ENCODE measurements around the gene PTPRR.

DNA sequence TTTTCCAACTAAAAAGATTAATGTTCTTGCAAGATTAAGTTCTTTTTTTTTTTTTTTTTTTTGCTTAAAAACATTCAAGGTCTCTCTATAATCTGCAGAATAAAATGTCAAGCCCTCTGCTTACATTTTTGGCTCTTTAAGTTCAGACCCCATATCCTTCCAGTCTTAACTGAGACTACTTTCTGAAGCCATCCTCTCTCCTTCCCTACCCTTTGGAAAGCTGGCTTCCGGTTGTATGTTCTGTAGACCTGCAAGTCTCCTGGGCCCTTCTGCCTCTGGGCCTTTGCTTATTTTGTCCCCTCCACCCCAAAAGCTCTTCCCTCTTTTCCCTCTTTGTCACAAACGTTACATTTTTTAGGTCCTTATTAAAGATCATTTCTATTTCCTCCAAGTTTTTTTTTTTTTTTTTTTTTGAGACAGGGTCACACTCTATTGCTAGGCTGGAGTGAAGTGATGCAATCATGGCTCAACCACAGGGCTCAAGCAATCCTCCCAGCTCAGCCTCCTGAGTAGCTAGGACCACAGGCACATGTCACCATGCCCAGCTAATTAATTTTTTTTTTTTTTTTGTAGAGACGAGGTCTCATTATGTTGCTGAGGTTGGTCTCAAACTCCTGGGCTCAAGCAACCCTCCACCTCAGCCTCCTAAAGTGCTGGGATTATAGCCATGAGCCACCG, 329.9 kb downstream of the PTPRR start:
- TF ChIP-seq, protein P1, sequence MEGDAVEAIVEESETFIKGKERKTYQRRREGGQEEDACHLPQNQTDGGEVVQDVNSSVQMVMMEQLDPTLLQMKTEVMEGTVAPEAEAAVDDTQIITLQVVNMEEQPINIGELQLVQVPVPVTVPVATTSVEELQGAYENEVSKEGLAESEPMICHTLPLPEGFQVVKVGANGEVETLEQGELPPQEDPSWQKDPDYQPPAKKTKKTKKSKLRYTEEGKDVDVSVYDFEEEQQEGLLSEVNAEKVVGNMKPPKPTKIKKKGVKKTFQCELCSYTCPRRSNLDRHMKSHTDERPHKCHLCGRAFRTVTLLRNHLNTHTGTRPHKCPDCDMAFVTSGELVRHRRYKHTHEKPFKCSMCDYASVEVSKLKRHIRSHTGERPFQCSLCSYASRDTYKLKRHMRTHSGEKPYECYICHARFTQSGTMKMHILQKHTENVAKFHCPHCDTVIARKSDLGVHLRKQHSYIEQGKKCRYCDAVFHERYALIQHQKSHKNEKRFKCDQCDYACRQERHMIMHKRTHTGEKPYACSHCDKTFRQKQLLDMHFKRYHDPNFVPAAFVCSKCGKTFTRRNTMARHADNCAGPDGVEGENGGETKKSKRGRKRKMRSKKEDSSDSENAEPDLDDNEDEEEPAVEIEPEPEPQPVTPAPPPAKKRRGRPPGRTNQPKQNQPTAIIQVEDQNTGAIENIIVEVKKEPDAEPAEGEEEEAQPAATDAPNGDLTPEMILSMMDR (conservative IDR thresholded peaks at IDR 0.05; ENCODE audit: low read length), result no peak
- TF ChIP-seq EZH2phosphoT487 (IDR thresholded peaks at IDR 0.05; ENCODE audit: borderline replicate concordance, low read depth, low read length), result no peak
